Stimulated activated naive CD8-positive, alpha-beta T cell treated with anti-CD3 and anti-CD28 coated beads, Interleukin-15, Interleukin-2, amounts not matched to agents 100 ng/mL and 50 ng/mL, for 24 hours (primary cell): ENCODE measurements around the gene RPL14.

Source experiments
- H3K27ac Mint-ChIP-seq: one replicate; pipeline ENCODE4 v1.8.0; 2021; ENCODE audit warnings: mild to moderate bottlenecking, mixed read lengths
- H3K27me3 Mint-ChIP-seq: one replicate; pipeline ENCODE4 v1.8.0; 2021; ENCODE audit warnings: mixed read lengths
- H3K36me3 Mint-ChIP-seq: one replicate; pipeline ENCODE4 v1.8.0; 2021; ENCODE audit warnings: low read depth, mixed read lengths
- H3K4me1 Mint-ChIP-seq: one replicate; pipeline ENCODE4 v1.8.0; 2021; ENCODE audit warnings: low read depth, mixed read lengths
- H3K4me3 Mint-ChIP-seq: one replicate; pipeline ENCODE4 v1.8.0; 2021; ENCODE audit warnings: mild to moderate bottlenecking, mixed read lengths
- H3K9me3 Mint-ChIP-seq: one replicate; pipeline ENCODE4 v1.8.0; 2021; ENCODE audit warnings: mixed read lengths

RPL14 gene

GRCh38 chr3:40476478-40477470, 19.6 kb downstream of the RPL14 start, which contains the start of gene ZNF619:
TSS of gene ZNF619 (plus strand) at chr3:40477122. CDS start at chr3:40477980, 858 bp downstream.
- Mint-ChIP-seq H3K4me1 (peaks cover 17% of the 10 kb centered on the region), H3K27me3 (no peaks in the 10 kb centered on the region), H3K36me3 (peaks cover 15% of the 10 kb centered on the region), H3K4me3 (peak within 1 kb of the TSS; percentile 87), H3K27ac (peak within 1 kb of the TSS; percentile 91), H3K9me3 (no peaks in the 10 kb centered on the region)

GRCh38 chr3:40477666-40478065, 20.5 kb downstream of the RPL14 start:
- H3K36me3 Mint-ChIP-seq: peaks cover 21% of the 10 kb centered on the region
- H3K4me1 Mint-ChIP-seq: peaks cover 17% of the 10 kb centered on the region
- H3K27ac Mint-ChIP-seq: peak overlapping the region; percentile 91
- H3K4me3 Mint-ChIP-seq: peak overlapping the region; percentile 87
- no peaks in the 10 kb centered on the region for H3K27me3 Mint-ChIP-seq
- no peaks in the 10 kb centered on the region for H3K9me3 Mint-ChIP-seq

- H3K4me3 Mint-ChIP-seq: no peak overlapping the region
- no peak overlapping the region for H3K27ac Mint-ChIP-seq
- peaks cover 14% of the 10 kb centered on the region for H3K9me3 Mint-ChIP-seq
- H3K36me3 Mint-ChIP-seq: peaks cover 50% of the 10 kb centered on the region
- no peaks in the 10 kb centered on the region for H3K27me3 Mint-ChIP-seq
- H3K4me1 Mint-ChIP-seq: peaks cover 5% of the 10 kb centered on the region
These were observed 30.0 kb downstream of the RPL14 start for GRCh38 chr3:40487172-40487571.

- Mint-ChIP-seq H3K4me3 (no peak overlapping the region), H3K36me3 (peaks cover 30% of the 10 kb centered on the region), H3K4me1 (no peaks in the 10 kb centered on the region), H3K9me3 (peaks cover 14% of the 10 kb centered on the region), H3K27ac (no peak overlapping the region), H3K27me3 (no peaks in the 10 kb centered on the region)
These were observed 33.8 kb downstream of the RPL14 start for GRCh38 chr3:40490916-40491315.

- no peaks in the 10 kb centered on the region for H3K27me3 Mint-ChIP-seq
- H3K4me3 Mint-ChIP-seq: no peak overlapping the region
These were observed 37.6 kb downstream of the RPL14 start for GRCh38 chr3:40494698-40495097.

GRCh38 chr3:40497288-40497687, 40.1 kb downstream of the RPL14 start:
- Mint-ChIP-seq H3K27ac (no peak overlapping the region), H3K9me3 (no peaks in the 10 kb centered on the region), H3K4me1 (no peaks in the 10 kb centered on the region), H3K36me3 (no peaks in the 10 kb centered on the region), H3K27me3 (no peaks in the 10 kb centered on the region), H3K4me3 (no peak overlapping the region)

More at GRCh38 chr3:40494698-40495097, 37.6 kb downstream of the RPL14 start:
- Mint-ChIP-seq H3K4me1 (no peaks in the 10 kb centered on the region), H3K27ac (no peak overlapping the region), H3K36me3 (peaks cover 5% of the 10 kb centered on the region), H3K9me3 (no peaks in the 10 kb centered on the region)

- no peaks in the 10 kb centered on the region for H3K9me3 Mint-ChIP-seq
These were observed 42.8 kb downstream of the RPL14 start for GRCh38 chr3:40499952-40500351.

GRCh38 chr3:40502034-40502433, 44.9 kb downstream of the RPL14 start:
- H3K4me3 Mint-ChIP-seq: no peak overlapping the region
- no peaks in the 10 kb centered on the region for H3K27me3 Mint-ChIP-seq
- no peaks in the 10 kb centered on the region for H3K9me3 Mint-ChIP-seq
- no peak overlapping the region for H3K27ac Mint-ChIP-seq
- no peaks in the 10 kb centered on the region for H3K36me3 Mint-ChIP-seq
- H3K4me1 Mint-ChIP-seq: peaks cover 27% of the 10 kb centered on the region

More at GRCh38 chr3:40499952-40500351, 42.8 kb downstream of the RPL14 start:
- no peak overlapping the region for H3K4me3 Mint-ChIP-seq
- H3K36me3 Mint-ChIP-seq: no peaks in the 10 kb centered on the region
- no peaks in the 10 kb centered on the region for H3K27me3 Mint-ChIP-seq
- H3K4me1 Mint-ChIP-seq: peaks cover 7% of the 10 kb centered on the region
- H3K27ac Mint-ChIP-seq: no peak overlapping the region

GRCh38 chr3:40504636-40505430, 47.7 kb downstream of the RPL14 start:
- no peak overlapping the region for H3K27ac Mint-ChIP-seq
- H3K4me3 Mint-ChIP-seq: peak overlapping the region; percentile 91
- no peaks in the 10 kb centered on the region for H3K9me3 Mint-ChIP-seq
- H3K36me3 Mint-ChIP-seq: peaks cover 13% of the 10 kb centered on the region
- peaks cover 27% of the 10 kb centered on the region for H3K4me1 Mint-ChIP-seq
- no peaks in the 10 kb centered on the region for H3K27me3 Mint-ChIP-seq

GRCh38 chr3:40505599-40506462, 48.7 kb downstream of the RPL14 start, which contains the start of gene ZNF620:
TSS of gene ZNF620 (plus strand) at chr3:40506039. CDS start at chr3:40506353, 314 bp downstream.
- H3K4me3 Mint-ChIP-seq: peak within 1 kb of the TSS; percentile 91
- no peaks in the 10 kb centered on the region for H3K9me3 Mint-ChIP-seq
- no peaks in the 10 kb centered on the region for H3K27me3 Mint-ChIP-seq
- H3K4me1 Mint-ChIP-seq: peaks cover 27% of the 10 kb centered on the region
- H3K27ac Mint-ChIP-seq: peak within 1 kb of the TSS; percentile 91
- H3K36me3 Mint-ChIP-seq: peaks cover 21% of the 10 kb centered on the region

GRCh38 chr3:40511031-40511718, 54.0 kb downstream of the RPL14 start:
- H3K4me3 Mint-ChIP-seq: no peak overlapping the region
- H3K27ac Mint-ChIP-seq: no peak overlapping the region
- H3K4me1 Mint-ChIP-seq: peaks cover 8% of the 10 kb centered on the region
- no peaks in the 10 kb centered on the region for H3K9me3 Mint-ChIP-seq
- H3K27me3 Mint-ChIP-seq: no peaks in the 10 kb centered on the region
- H3K36me3 Mint-ChIP-seq: peaks cover 44% of the 10 kb centered on the region

GRCh38 chr3:40516201-40516600, 59.1 kb downstream of the RPL14 start:
- no peak overlapping the region for H3K4me3 Mint-ChIP-seq
- no peaks in the 10 kb centered on the region for H3K9me3 Mint-ChIP-seq
- H3K27me3 Mint-ChIP-seq: no peaks in the 10 kb centered on the region
- no peaks in the 10 kb centered on the region for H3K4me1 Mint-ChIP-seq
- H3K27ac Mint-ChIP-seq: no peak overlapping the region
- peaks cover 29% of the 10 kb centered on the region for H3K36me3 Mint-ChIP-seq

GRCh38 chr3:40518067-40518466, 60.9 kb downstream of the RPL14 start:
- Mint-ChIP-seq H3K4me1 (no peaks in the 10 kb centered on the region), H3K9me3 (no peaks in the 10 kb centered on the region), H3K36me3 (peaks cover 29% of the 10 kb centered on the region), H3K27me3 (no peaks in the 10 kb centered on the region), H3K4me3 (no peak overlapping the region), H3K27ac (no peak overlapping the region)
